NCI-H1105 (cell line): Measurements from ENCODE around the gene TSC2.

Experiments
- DNase-seq: peaks from one replicate; lab custom pipeline; 2025; lab: John Stamatoyannopoulos, UW

TSC2 gene

DNA sequence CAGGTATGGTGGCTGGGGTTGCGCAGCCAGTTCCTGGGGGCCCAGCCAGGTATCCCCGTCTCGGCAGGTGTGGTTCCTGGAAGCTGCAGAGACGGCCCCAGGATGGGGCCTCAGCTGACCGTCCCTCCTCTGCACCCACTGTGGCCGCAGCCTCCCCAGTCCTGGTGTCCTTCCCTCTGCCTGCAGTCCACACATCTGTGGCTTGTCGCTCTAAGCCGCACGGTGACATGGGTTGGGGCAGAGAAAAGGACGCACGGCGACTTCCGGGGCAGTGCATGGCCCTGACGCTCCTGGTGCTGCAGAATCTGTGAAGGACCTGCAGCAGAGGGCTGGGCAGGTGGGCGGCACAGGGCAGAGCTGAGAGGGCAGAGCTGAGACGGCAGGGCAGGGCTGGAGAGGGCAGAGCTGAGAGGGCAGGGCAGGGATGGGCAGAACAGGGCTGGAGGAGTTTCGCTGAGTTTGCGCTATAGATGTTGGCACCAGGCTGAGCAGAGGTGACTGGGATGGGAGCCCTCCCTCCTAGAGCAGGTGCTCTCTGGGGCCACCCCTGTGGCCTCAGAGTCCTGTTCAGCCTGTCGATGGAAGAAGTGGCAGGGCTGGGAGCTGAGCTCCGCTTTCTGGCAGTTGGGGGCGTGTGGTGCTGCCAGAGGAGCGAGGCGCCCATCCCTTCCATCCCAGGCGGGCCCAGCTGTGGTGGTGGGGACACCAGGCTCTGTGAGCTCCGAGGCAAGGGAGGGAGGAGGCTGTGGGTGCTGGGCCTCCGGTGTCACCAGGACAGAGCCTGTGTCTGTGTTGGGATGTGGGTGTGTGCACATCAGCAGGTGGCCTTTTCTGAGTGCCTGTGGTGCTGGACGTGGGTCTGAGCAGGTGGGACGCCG is 23.0 kb downstream of the TSC2 start:
- DNase-seq = no peak

GRCh38 chr16:2071454-2072202 is 23.8 kb downstream of the TSC2 start:
- no peak for DNase-seq

DNA sequence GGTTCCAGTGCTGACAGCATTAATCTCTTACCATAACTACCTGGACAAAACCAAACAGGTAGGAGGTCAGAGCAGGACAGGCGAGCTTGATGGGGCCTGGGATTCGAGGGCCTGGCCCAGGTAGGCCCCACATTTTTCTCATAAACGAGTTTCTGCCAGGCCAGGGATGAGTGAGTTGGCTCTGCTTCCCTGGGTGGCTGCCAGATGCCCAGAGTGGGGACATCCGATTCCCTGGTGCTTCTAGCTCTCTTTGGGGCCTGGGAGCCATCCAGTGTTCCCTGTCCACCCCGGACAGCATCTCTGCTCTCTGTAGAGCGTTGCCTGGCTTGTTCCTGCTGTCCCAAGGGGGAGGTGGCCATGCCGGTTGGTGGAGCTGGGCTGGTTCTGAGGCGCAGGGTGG is 25.1 kb downstream of the TSC2 start:
- no peak for DNase-seq

GRCh38 chr16:2074071-2074470 is 26.3 kb downstream of the TSC2 start:
- no peak for DNase-seq

GRCh38 chr16:2075631-2076030 is 27.8 kb downstream of the TSC2 start:
- no peak for DNase-seq

- DNase-seq = no peak
Observed at GRCh38 chr16:2076072-2076865, 28.5 kb downstream of the TSC2 start.

GRCh38 chr16:2077016-2077415 is 29.2 kb downstream of the TSC2 start:
- DNase-seq = no peak

DNA sequence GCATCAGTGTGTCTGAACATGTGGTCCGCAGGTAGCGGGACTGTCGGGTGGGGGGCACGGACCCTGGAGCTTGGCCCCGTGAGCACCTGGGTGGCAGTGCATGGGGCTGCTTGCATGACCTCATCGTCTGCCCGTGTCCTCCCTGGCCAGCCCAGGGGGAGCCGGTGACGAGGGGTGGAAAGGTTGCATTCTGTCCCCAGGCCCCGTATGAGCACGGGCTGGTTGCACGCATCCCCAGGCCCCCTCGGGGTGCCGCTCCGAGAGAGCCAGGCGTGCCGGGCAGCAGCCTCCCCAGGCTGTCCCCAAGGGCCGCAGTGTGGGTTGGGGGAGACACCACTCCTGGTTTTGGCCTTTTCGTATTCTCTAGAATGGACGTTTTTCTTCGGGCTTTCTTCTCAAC is 29.9 kb downstream of the TSC2 start:
- no peak for DNase-seq

DNA sequence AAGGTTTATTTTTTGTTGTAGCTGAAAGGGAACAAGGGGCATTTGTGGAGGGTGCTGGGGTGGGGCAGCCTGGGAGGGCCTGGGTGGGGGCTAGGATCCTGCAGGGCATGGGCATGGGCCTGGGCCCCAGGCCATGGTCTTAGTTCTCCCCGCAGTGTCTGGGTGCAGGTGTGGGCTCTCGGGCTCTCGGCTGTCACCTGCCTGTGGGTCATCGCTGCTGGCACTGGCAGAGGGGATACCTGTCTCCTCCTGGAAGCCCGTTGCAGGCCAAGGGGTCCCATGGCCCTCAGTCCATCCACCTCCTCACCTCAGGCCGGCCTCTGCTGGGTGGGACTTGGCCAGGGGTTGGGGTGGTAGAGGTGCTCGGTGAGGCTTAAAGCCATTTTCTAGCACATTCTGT is 30.3 kb downstream of the TSC2 start:
- no peak for DNase-seq

GRCh38 chr16:2078691-2079090 is 30.9 kb downstream of the TSC2 start:
- no peak for DNase-seq

DNA sequence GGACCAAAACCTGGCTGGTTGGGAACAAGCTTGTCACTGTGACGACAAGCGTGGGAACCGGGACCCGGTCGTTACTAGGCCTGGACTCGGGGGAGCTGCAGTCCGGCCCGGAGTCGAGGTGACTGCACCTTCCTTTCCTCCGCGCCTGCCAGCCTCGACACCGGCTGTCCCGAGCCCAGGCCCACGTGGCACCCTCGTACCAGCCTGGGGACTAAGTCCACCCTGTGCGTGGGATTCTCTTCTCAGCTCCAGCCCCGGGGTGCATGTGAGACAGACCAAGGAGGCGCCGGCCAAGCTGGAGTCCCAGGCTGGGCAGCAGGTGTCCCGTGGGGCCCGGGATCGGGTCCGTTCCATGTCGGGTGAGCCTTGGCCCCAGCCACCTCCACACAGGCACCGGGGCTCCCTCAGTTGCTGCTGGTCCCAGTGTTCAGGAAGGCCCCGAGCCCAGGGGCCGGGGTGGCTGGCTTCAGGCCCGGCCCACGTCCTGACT is 31.6 kb downstream of the TSC2 start:
- no peak for DNase-seq

- no peak for DNase-seq
Observed at GRCh38 chr16:2079991-2080390, 32.2 kb downstream of the TSC2 start.

GRCh38 chr16:2081201-2082084 is 33.7 kb downstream of the TSC2 start:
- DNase-seq = no peak

GRCh38 chr16:2082171-2082982 is 34.6 kb downstream of the TSC2 start:
- no peak for DNase-seq

DNA sequence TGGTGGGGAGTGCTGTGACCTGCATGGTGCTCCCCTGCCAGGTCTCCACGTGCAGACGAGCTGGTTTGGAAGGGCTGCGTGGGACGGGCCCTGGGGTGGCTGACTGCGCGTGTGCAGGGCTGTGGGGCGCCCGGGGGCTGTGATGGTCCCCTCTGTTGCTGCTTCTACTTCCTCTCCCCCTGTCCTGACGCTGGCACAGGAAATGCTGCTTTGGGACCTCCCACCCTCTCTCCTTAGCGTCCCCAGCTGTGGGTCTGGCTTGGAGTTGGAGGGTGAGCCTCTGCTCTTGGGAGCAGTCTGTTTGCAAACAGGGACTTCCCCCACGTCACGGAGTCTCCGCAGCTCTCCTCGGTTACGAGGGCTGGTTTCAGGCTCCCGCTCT is 35.2 kb downstream of the TSC2 start:
- no peak for DNase-seq

DNA sequence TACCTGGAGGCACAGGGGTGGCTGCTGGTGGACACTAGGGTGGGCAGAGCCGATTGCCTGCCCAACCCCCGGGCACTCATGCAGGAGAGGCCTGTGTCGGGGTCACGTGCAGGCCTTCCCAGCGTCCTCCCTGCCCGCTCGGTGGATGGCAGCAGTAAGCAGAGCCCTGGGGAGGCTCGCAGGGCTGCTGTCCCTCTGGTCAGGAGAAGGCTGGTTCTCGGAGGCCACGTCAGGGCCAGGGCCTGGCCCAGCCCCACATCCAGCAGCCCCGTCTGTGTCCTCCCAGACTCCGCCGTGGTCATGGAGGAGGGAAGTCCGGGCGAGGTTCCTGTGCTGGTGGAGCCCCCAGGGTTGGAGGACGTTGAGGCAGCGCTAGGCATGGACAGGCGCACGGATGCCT is 35.6 kb downstream of the TSC2 start:
- no peak for DNase-seq

- no peak for DNase-seq
Observed at GRCh38 chr16:2083876-2084780, 36.3 kb downstream of the TSC2 start.

DNA sequence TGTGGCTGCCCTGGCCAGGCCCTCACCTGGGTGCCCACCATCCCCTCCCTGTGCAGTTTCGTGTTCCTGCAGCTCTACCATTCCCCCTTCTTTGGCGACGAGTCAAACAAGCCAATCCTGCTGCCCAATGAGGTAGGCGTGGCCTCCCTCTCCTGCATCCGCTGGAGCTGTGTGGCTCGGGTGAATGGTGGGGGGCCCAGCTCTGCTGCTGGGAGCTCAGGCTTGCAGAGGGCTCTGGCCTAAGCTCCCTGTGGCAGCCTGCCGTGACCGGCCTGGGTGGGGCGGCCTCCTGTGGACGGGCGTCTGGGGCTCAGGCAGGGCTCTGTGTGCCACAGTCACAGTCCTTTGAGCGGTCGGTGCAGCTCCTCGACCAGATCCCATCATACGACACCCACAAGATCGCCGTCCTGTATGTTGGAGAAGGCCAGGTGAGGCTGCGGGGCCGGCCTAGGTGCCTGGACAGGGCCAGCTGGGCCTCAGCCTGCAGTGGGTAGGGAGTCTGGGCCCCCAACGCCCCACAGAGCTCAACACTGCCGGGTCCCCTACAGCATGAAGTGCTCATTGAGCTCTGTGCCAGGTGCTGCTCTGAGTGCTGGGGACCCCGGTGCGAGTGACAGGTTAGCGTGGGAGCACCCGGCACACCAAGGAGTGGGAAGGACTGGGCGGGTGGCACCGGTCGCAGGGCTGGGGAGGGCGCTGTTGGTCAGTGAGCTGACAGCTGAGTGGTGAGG is 37.3 kb downstream of the TSC2 start:
- DNase-seq = no peak

DNA sequence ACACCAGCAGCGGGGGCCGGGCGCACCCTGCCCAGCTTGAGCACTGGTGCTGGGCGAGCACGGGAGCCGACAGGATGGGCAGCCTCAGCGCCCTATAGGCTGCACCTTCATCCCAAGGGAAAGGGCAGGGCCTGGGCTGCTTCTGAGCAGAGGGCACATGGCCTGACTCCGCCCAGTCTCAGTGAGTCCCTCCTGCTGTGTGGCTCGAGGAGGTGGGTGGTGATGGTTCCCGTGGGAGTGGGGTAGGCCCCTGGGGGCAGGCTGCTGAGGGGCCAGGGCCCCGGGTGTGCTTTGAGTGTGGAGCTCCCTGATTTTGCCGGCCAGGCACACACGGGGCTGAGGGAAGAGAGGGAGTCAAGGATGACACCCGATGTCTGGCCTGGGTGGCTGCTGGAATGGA is 37.9 kb downstream of the TSC2 start:
- no peak for DNase-seq
